ENCODE results near the gene DST.

GRCh38 chr6:56458324-56458884 is 184.3 kb downstream of the DST start:
- no peak for TF ChIP-seq MAX (IDR thresholded peaks at IDR 0.05; ENCODE audit: low read depth)
- TF ChIP-seq MXI1 (IDR thresholded peaks at IDR 0.05; ENCODE audit: low read depth, low read length): no peak
- TF ChIP-seq POLR2AphosphoS5 (IDR thresholded peaks at IDR 0.05; ENCODE audit: low read depth, low read length): no peak
- TF ChIP-seq FOSL2 (IDR thresholded peaks at IDR 0.05; ENCODE audit: borderline replicate concordance, low read depth): no peak
- no peak for TF ChIP-seq ZBTB33 (IDR thresholded peaks at IDR 0.05; ENCODE audit: borderline replicate concordance, low read depth)
- TF ChIP-seq TEAD4 (IDR thresholded peaks at IDR 0.05; ENCODE audit: borderline replicate concordance, insufficient read depth): no peak
- TF ChIP-seq CTCF (IDR thresholded peaks at IDR 0.05): no peak
- TF ChIP-seq SMC3 (IDR thresholded peaks at IDR 0.05; ENCODE audit: low read depth, low read length): no peak
- TF ChIP-seq USF1 (IDR thresholded peaks at IDR 0.05; ENCODE audit: borderline replicate concordance, low read depth): no peak
- TF ChIP-seq RFX5 (IDR thresholded peaks at IDR 0.05; ENCODE audit: low read length): no peak

Measured in SK-N-SH (cell line).